Activated T-cell treated with anti-CD3 and anti-CD28 coated beads for 4 hours (primary cell): ENCODE results near the gene CYBRD1.

Experiments used
- DNase-seq: peaks from one replicate; pipeline ENCODE4 v3.0.0-alpha.2; 2020

Gene CYBRD1

DNA sequence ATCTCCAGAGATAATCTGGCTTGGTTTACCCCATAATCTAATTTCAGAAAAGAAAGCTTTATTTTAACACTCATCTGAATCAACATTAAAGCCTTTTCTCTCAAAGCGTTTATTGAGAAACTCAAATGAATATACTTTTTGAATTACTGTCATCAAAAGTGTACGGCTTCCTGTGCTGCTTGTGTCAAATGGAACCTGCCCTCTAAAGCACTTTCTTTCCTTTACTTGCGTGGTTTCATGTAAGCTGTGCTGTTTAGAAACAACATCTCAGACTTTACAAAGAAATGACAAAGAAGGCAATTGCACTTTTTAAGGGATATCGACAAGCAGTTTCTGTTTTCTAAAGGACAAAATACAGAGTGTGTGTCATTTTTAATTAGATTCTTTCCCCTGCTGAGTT lies 35.1 kb downstream of the CYBRD1 start:
- DNase-seq, result no peak

DNA sequence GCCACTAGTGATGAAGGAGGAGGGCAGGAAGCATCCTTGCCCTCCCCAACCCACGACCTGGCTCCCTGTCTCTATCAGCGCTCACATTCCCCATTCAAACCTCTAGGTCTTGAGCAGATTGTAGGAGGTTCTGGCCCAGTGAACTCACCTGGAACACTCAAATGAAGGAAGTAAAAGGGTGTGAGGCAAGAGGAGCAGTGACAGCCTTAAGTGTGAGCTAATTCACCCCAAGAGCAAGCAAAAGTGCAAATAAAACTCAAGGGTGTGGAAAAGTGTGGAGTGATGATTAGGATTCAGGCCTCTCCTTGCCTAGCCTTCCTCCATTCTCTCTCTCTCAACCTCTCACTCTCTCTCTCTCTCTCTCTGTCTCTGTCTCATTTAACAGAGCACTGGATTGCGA lies 41.0 kb downstream of the CYBRD1 start:
- DNase-seq, result no peak

DNA sequence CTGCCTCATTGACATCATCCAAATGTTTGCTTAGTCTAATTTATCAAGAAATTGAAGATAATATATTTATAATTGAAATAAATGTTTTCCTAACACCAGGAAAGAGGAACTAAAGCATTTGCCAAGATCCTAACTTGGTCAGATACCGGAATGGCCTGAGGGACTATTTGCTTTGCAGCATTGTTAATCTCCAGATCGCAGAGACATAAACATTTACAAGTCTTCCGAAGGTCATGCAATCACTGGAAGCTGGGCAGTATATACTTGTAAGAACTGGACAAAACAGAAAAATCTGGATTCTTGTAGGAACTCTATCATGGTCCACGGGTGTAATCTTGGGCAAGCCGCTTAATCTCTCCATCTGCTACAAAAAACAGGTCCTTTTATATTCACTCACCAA lies 42.2 kb downstream of the CYBRD1 start:
- DNase-seq, result no peak

DNA sequence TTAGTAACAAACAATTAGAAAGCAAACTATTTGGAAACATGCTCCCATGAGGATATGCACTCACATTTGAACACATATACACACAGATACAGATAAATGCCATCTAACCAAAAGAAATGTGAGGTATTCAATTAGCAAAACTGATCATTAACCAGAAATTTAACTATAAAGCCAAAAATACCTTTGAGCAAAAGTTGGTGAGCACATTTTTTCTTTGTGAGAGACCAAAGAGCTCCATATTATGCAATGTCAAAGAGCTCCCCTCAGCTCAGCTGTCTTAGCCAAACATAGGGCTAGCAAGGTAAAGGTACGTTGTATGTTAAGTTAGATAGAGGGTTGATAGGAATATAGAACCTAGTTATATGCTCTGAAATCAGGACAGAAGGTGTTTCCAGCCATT lies 43.8 kb downstream of the CYBRD1 start:
- DNase-seq, result no peak

DNA sequence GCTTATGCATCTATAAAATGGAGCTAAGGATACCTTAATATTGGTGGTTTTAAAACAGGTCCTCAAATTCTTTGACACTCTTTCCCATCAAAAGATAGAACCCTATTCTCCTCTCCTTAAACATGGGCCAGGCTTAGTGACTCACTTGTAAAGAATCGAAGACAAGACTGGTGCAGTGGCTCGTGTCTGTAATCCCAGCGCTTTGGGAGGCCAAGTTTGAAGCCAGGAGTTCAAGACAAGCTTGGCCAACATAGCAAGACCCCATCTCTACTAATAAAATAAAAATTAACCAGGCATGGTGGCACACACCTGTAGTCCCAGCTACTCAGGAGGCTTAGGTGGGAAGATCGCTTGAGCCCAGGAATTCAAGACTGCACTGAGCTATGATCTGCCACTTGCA lies 44.5 kb downstream of the CYBRD1 start:
- no peak for DNase-seq

DNA sequence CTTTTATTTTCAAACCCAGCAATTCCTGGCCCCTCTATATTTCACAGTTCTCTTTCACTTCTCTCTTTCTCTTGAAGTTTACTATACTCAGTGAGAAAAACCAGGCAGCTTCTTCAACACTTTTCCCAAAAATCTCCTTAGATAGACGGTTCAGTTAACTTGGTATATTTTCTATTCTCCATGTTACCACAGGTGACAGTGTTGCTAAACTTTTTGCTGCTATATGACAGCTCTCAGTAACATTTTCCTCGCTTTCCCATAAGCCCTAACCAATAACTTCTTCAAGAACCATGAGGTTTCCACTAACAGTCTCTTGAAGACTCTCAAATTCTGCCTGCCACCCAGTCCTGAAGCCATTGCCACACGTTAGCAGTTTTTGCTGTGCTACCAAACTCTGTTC lies 45.8 kb downstream of the CYBRD1 start:
- DNase-seq, result no peak

DNA sequence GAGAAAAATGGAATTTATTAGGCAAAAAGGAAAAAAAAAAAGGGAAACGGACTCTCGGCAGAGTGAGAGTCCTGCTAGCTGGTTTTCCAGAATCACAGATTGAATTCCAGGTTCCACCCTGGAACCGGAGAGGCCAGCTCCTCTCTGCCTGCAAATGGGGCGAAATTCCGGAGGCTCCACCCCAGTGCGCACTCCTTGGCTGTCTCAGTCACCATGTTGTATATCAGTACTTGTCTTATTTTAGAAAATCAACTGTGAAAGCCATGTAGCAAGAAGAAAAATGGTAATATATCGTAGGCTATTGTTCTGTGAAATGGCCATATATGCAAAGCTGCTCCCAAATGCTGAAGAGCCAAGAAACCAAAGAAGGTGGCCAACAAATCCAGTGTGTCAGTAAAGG lies 49.4 kb downstream of the CYBRD1 start:
- DNase-seq, result no peak

DNA sequence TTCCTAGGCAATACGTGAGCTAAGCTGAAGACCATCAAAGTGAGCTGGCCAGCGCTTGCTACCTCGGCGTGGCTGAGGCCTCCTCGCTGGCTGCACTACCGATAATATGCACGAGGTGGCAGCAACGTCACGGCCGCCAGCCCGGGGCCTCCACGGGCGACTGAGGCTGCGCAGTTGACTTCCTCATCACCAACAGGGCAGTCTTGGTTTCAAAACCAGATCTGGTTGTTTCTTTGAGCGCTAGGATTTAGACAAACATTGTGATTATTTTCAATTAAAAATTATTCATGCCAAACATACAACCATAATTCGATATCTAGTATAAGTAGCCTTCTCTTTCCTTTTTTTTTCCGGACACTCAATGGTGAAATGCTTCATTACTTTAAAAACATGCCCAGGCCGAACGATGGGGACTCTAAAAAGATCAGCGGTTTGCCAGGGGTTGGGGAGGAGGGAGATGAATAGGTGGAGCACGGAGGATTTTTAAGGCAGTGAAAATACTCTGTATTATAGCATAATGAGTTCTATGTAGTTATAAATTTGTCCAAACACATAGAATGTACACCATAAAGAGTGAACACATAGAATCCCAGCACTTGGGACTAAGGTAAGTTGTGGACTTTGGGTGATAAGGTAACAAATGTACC lies 52.0 kb downstream of the CYBRD1 start:
- DNase-seq, result peak; percentile 73

DNA sequence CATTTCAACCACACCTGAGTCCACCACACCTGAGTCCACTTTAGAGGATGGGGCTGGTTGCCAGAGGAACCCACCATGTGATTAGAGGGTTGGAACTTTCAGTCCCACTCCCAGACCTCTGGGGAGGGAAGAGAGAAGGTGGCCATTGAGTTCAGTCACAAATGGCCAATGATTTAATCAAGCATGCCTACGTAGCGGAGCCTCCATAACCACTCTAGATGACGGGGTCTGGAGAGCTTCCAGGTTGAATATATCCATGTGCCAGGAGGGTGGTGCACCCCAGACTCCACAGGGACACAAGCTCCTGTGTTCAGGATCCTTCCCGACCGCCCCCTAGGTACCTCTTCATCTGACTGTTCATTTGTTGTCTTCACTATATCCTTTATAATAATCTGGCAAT lies 53.3 kb downstream of the CYBRD1 start:
- DNase-seq, result no peak

DNA sequence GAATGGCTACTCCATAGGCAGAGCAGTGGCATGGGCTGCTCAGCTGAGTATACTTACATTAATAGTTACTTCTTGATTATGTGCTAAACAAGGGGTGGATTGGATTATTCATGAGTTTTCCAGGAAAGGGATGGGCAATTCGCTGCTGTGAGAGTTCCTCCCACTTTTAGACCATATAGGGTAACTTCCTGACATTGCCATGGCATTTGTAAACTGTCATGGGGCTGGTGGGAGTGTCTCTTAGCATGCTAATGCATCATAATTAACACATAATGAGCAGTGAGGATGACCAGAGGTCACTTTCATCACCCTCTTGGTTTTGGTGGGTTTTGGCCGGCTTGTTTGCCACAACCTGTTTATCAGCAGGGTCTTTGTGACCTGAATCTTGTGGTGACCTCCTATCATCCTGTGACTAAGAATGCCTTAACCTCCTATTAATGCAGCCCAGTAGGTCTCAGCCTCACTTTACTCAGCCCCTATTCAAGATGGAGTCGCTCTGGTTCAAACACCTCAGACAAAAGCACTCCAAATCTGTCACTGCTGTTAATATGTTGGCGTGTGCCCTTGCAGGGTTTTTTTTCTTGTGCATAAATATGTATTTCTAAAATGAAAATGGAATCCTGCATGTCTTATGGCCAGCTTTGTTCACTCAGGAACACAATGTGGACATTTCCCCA lies 56.0 kb downstream of the CYBRD1 start:
- no peak for DNase-seq

DNA sequence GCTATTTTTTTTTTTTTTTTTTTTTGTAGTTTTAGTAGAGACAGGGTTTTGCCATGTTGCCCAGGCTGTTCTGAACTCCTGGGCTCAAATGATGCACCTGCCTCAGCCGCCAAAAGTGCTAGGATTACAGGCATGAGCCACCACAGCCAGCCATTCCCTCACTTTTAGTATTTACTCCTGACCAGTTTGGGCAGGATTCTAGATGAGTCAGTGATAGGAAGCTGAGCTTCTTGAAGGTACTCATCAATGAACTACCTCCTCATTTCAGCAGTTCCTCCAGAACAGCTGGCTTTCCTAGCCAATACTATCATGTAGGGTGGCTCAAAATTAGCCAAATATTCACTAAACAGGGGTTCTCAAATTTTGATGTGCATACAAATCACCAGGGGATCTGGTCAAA lies 57.2 kb downstream of the CYBRD1 start:
- DNase-seq, result no peak

DNA sequence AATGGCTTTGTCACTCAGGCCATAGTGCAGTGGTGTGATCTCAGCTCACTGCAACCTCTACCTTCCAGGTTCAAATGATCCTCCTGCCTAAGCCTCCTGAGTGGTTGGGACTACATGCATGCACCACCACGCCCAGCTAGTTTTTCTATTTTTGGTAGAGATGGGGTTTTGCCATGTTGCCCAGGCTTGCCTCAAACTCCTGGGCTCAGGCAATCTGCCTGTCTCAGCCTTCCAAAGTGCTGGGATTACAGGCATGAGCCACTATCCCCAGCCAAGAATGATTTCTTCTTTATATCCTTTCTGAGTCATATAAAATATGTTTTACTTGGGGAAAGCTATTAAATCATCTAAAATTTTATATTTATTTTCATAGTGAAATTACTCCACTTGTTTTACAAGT lies 61.3 kb downstream of the CYBRD1 start:
- DNase-seq, result no peak

DNA sequence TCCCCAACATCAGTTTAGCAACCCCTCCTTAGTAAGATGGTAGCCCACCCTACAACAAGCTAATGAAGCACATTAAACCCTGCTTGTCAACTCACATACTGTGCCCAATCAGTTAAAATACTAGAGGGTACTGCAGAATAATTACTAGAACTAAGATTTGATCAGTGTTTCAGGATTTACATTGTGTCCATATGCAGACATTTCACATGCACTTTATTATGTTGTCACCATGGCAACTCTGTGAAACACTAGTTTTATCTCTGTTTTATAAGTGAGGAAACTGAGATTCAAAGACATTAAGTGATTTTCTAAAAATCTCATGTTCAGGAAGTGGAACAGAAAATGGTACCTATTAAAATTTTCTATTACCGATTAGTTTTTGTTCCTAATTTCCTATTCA lies 61.7 kb downstream of the CYBRD1 start:
- no peak for DNase-seq

DNA sequence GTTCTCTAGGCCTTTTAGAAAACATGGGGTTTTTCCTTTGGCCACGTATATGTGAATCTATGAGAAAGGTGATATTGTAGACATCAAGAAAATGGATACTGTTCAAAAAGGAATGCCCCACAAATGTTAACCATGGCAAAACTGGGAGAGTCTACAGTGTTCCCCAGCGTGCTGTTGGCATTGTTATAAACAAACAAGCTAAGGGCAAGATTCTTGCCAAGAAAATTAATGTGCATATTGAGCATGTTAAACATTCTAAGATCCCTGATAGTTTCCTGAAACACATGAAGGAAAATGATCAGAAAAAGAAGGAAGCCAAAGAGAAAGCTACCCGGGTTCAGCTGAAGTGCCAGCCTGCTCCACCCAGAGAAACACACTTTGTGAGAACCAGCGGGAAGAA lies 64.9 kb downstream of the CYBRD1 start:
- DNase-seq, result no peak

DNA sequence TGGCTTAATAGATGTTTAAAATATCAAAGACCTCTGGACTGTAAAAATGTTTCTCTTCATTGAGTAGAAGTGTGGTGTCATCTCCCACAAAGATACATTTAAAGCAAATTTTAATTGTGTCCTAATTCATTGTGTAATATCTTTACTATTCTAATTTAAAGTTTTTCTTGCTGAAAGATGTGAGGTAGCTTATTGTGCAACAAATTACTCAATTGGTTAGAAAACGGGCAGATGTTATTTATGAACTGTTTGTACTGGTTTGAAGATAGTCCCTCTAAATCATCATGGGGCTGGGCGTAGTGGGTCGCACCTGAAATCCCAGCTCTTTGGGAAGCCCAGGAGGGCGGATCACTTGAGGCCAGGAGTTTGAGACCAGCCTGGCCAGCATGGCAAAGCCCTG lies 65.3 kb downstream of the CYBRD1 start:
- no peak for DNase-seq

DNA sequence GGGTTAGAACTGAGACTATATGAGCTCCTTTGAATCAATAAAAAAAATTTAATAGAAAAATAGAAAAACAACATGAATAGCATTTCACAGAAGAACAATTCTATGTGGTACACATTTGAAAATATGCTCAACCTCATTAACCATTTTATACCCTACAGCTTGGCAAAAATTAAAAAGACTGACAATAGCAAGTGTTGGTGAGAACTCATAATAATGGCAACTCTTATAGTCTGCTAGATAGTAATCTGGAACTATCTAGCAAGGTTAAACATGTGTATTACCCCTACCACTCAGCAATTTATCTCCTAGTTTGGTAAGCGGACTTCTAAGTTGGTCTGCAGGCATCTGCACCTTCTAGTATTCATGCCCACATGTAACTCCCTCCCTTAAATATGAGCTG lies 67.8 kb downstream of the CYBRD1 start:
- DNase-seq, result no peak

DNA sequence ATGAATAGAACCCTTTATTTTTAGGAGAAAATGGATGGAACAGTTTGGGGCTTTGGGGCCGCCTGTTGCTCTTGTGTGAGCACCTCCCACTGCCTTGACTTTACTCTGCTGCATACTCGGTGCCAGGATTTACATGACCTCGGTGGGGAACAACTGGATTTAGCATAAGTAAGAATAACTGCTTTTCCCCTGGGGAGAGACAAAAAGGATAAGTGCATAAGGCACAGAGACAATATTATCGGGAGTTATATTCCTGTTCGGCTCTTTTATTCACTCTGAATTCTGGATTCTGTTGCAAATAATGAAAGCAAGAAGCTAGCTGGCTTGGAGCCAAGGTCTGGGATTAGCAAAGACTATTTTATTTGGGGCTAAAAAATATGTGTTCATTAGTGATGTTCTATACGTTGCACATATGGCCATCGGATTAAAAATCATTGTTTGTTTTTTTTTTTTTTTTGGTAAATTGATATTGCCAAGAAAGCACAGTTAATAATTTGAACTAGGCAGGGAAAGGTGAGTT lies 69.8 kb downstream of the CYBRD1 start:
- no peak for DNase-seq

DNA sequence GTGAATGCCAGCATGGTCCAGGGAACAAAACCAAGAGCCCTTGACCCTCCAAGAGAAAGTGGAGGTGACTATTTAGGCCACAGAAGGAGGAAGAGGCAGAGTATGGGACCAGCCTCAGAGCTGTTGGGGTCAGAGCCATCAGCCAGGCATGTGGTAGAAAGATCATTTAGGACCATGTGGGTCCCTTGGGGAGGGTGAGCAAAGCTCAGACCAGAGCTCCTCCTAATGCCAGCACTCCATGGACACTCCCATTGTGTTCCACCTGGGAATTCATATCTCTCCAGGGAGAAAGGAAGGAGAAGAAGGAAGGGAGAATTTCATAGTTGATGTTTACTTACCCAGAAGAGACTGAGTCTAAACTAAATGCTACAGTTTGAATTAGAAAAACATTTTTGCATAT lies 73.2 kb downstream of the CYBRD1 start:
- DNase-seq, result no peak

DNA sequence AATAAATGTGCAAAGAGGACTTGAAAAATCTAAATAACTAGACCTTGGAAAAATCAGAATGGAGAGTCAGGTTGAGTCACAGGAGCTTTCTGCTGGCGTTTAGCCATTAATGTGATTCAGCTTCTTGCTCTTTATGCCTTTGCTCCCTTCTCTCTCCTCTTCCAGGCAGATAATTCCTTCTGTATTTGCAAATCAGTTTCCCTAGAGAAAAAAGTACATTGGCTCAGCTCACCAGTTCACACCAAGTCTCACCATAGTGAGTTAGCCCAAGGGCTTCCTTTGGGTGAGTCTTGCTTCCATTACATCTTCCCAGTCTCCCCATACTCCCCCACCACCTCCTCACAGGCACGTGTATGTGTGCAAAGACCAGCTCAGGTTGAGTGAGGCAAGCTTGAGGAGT lies 73.6 kb downstream of the CYBRD1 start:
- no peak for DNase-seq

DNA sequence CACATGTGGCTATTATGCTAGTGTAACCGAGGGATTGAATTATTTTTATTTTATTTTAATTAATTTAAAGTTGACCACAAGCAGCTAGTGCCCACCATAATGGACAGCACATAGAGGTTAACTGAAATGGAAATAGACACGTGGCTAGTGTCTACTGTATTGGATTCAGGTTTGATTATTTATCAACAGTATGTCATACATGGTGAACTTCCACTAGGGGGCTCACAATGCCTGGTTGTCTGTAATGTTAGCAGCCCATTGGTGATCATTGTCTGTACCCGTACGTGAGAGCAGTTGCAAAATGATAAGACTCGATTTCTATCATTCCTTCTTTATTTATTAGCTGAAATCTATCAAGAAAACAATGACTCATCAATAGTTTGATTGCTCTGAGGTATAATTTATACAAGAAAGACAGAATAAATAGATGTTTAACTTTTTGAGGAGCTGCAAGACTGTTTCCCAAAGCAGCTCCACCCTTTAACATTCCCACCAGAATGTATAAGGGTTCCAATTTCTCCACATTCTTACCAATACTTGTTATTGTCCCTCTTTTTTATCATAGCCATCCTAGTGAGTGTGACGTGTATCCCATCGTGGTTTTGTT lies 76.5 kb downstream of the CYBRD1 start:
- peak; percentile 19 for DNase-seq

DNA sequence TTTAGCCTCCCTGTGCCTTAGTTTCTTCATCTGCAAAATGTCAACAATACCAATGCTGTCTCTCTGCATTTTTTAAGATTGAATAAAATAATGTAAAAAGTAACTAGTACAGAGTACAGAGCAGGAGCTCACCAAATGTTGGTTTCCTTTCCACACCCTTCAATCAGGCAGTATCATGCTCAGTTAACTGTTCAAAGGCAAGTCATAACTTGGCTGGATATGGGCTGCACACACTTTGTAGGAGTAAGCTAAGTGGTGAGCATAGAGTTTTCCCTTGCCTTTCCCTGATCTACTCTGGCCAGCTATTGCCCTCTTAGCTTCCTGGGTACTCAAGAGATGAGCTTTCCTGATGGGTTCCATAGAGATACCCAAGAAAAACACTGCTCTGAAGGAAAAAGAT lies 77.9 kb downstream of the CYBRD1 start:
- DNase-seq, result no peak

DNA sequence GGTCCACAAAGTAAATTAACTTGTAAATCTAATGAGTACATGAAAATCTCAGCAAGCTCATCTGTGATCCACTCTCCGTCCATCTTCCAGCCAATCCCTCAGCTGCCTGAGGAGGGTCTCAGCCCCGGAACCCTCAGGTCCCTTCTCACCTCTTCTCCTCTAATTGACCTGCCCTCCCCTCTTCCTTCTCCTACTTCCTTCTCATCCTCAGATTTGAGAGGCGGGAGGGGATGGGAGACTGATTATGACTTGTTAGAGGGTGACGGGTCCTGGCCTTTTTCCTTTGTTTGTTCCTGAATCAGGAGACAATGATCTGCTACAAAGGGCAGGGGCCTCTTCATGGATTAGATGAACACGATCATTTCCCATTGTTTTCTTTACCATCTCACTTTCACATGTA lies 80.1 kb downstream of the CYBRD1 start:
- no peak for DNase-seq
